ENCODE measurements around the gene LETMD1.
A peak's percentile ranks its signal among the peaks of the same experiment; 100 is the strongest.

LETMD1 gene, protein sequence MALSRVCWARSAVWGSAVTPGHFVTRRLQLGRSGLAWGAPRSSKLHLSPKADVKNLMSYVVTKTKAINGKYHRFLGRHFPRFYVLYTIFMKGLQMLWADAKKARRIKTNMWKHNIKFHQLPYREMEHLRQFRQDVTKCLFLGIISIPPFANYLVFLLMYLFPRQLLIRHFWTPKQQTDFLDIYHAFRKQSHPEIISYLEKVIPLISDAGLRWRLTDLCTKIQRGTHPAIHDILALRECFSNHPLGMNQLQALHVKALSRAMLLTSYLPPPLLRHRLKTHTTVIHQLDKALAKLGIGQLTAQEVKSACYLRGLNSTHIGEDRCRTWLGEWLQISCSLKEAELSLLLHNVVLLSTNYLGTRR

DNA sequence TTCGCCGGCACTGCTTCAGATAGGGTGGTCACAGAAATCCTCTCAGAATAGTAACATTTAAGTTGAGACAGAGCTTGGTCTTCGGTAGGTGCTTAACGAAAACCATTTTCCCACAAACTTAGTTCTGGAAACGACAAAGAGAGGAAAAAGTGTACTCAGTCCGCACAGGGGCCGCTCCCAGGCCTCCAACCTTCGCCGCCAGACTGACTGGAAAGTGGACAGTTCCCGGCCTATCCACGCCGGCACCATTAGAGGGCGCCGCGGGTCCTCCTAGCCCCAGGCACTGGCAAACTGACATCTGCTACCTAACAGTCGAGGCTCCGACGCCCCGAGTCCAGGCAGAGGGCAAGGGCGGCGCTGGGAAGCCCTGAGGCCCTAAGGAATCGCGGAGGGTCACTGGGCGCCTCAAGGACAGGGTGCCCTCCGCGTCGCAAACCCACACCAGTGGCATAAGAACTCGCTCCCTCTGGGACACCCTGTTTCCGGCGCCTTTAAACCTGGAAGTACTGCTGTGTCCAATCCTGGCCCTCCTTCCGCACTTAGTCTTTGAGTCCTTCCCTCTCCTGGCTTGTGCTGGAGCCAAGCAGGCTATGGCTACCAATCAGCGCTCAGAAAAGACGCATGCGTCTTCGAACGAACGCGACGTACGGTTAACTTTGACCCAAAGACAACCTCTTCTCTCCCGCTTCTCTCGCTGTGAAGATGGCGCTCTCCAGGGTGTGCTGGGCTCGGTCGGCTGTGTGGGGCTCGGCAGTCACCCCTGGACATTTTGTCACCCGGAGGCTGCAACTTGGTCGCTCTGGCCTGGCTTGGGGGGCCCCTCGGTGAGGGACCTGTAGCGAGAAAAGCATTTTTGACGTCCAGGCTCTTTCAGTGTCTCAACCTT lies at the start of gene LETMD1:
LETMD1 (plus strand) TSS at position 673 of the 886 bp plus-strand sequence; CDS start at position 703, 30 bp downstream.
- Histone ChIP-seq H3K4me1 (ENCODE audit: control insufficient read depth, insufficient read depth, low read length) (peaks cover 3% of the 10 kb centered on the region), H3K9ac (ENCODE audit: low read depth, low read length) (peak within 1 kb of the TSS; percentile 87), H3K4me3 (ENCODE audit: low read depth, low read length) (peak within 1 kb of the TSS; percentile 87), H3K27me3 (ENCODE audit: control insufficient read depth, insufficient read depth, low read length) (no peaks in the 10 kb centered on the region), H3K36me3 (ENCODE audit: control insufficient read depth, insufficient read depth, low read length) (no peaks in the 10 kb centered on the region), H3K9me3 (ENCODE audit: control insufficient read depth, insufficient read depth, low read length) (no peaks in the 10 kb centered on the region)

DNA sequence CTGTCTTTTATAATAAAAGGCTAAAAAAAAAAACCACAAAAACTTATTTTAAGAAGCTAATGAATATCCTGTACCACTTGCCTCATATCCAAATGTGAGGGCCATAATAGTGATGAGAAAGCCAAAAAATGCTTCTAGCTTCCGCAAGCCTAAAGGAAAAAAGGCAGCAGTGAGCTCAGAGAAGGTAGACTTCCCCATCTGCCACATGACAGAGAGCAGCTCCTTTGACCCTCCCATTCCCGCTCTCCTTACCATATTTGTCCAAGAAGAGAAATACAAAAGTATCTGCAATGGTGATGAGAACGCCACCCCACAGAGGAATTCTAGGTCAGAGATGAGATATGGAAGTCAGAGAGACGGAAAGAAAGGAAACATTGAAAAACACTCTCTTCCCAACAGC lies 49.0 kb upstream of the LETMD1 start:
- no peaks in the 10 kb centered on the region for H3K9me3 ChIP-seq (ENCODE audit: control insufficient read depth, insufficient read depth, low read length)
- H3K36me3 ChIP-seq (ENCODE audit: control insufficient read depth, insufficient read depth, low read length), result no peaks in the 10 kb centered on the region
- H3K9ac ChIP-seq (ENCODE audit: low read depth, low read length), result no peak overlapping the region
- no peaks in the 10 kb centered on the region for H3K27me3 ChIP-seq (ENCODE audit: control insufficient read depth, insufficient read depth, low read length)
- no peaks in the 10 kb centered on the region for H3K4me1 ChIP-seq (ENCODE audit: control insufficient read depth, insufficient read depth, low read length)
- H3K4me3 ChIP-seq (ENCODE audit: low read depth, low read length), result no peak overlapping the region

DNA sequence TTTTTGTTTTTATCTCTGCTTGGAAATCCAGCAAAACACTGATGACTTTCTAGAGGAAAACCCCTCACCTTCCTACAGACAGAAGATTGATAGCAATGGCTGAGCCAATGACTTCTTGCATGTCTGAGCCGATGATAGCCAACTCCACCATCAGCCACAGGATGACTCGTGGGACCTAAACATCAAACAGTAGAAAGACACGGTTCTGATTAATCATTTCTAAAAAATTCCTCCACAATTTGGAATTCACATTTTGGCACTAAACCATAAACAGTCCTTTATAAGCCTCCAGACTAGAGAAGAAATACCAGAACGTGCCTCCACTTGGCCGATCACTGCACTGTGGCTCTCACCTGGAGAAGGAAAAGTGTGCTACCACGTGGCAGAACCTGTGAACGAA lies 47.9 kb upstream of the LETMD1 start:
- Histone ChIP-seq H3K27me3 (ENCODE audit: control insufficient read depth, insufficient read depth, low read length) (no peaks in the 10 kb centered on the region), H3K9me3 (ENCODE audit: control insufficient read depth, insufficient read depth, low read length) (no peaks in the 10 kb centered on the region), H3K4me3 (ENCODE audit: low read depth, low read length) (no peak overlapping the region), H3K9ac (ENCODE audit: low read depth, low read length) (no peak overlapping the region), H3K36me3 (ENCODE audit: control insufficient read depth, insufficient read depth, low read length) (no peaks in the 10 kb centered on the region), H3K4me1 (ENCODE audit: control insufficient read depth, insufficient read depth, low read length) (no peaks in the 10 kb centered on the region)

DNA sequence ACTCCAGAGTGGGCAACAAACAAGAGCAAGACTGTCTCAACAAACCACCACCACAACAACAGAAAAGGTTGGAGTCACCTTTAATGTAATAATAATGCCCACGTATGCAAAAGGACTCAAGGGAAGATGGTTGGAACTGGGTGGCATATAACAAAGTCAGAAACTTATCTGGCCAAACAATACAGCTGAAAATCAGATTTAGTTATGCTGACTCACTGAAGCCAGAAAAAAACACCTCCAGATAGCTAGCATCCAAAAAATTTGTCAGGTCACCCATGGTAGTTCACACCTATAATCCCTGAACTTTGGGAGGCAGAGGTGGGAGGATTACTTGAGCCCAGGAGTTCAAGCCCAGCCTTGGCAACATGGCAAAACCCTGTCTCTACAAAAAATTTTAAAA lies 46.3 kb upstream of the LETMD1 start:
- H3K36me3 ChIP-seq (ENCODE audit: control insufficient read depth, insufficient read depth, low read length), result no peaks in the 10 kb centered on the region
- H3K9me3 ChIP-seq (ENCODE audit: control insufficient read depth, insufficient read depth, low read length), result no peaks in the 10 kb centered on the region
- no peaks in the 10 kb centered on the region for H3K4me1 ChIP-seq (ENCODE audit: control insufficient read depth, insufficient read depth, low read length)
- H3K4me3 ChIP-seq (ENCODE audit: low read depth, low read length), result no peak overlapping the region
- no peak overlapping the region for H3K9ac ChIP-seq (ENCODE audit: low read depth, low read length)
- H3K27me3 ChIP-seq (ENCODE audit: control insufficient read depth, insufficient read depth, low read length), result no peaks in the 10 kb centered on the region

DNA sequence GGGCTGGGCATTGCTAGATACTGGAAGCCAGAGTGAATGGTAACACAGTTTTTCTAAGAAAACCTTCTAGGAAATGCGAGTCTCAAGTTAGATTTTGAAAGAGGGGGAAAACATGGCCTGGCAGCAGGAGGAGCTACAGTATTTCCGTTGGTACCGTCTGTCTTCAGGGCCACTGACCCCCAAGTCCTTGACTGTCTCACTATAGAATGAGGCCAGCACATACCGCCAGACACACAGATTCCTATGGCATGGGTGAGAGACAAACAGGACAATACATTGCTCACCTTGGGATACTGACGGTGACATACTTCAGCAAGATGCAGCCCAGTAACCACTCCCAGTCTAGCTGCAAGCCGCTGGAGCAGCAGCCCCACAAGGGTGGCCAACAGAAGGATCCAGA lies 43.6 kb upstream of the LETMD1 start:
- no peaks in the 10 kb centered on the region for H3K9me3 ChIP-seq (ENCODE audit: control insufficient read depth, insufficient read depth, low read length)

DNA sequence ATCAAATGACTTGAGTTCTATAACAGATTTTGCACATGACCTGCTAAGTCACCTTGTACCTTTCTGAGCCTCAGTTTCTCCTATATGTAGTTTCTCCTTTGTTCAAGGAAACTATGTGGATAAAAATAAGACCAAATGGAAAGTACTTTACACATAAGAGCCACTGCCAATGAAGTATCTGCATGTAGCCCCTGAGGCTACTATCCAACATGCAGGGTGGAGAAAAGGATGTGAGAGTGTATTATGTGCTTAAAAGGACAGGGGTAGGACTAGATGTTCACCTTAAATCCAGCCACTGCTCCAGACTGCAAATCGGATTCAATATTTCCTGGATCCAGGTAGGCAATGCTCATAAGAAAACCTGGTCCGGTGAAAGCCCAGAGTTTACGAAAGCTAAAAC lies 43.1 kb upstream of the LETMD1 start:
- Histone ChIP-seq H3K4me3 (ENCODE audit: low read depth, low read length) (no peak overlapping the region), H3K9ac (ENCODE audit: low read depth, low read length) (no peak overlapping the region), H3K4me1 (ENCODE audit: control insufficient read depth, insufficient read depth, low read length) (peaks cover 3% of the 10 kb centered on the region), H3K36me3 (ENCODE audit: control insufficient read depth, insufficient read depth, low read length) (peaks cover 3% of the 10 kb centered on the region), H3K9me3 (ENCODE audit: control insufficient read depth, insufficient read depth, low read length) (no peaks in the 10 kb centered on the region), H3K27me3 (ENCODE audit: control insufficient read depth, insufficient read depth, low read length) (no peaks in the 10 kb centered on the region)

More for the DNA sequence above, 43.6 kb upstream of the LETMD1 start:
- H3K4me3 ChIP-seq (ENCODE audit: low read depth, low read length), result no peak overlapping the region
- no peaks in the 10 kb centered on the region for H3K27me3 ChIP-seq (ENCODE audit: control insufficient read depth, insufficient read depth, low read length)
- H3K9ac ChIP-seq (ENCODE audit: low read depth, low read length), result no peak overlapping the region
- H3K36me3 ChIP-seq (ENCODE audit: control insufficient read depth, insufficient read depth, low read length), result peaks cover 3% of the 10 kb centered on the region
- peaks cover 3% of the 10 kb centered on the region for H3K4me1 ChIP-seq (ENCODE audit: control insufficient read depth, insufficient read depth, low read length)

DNA sequence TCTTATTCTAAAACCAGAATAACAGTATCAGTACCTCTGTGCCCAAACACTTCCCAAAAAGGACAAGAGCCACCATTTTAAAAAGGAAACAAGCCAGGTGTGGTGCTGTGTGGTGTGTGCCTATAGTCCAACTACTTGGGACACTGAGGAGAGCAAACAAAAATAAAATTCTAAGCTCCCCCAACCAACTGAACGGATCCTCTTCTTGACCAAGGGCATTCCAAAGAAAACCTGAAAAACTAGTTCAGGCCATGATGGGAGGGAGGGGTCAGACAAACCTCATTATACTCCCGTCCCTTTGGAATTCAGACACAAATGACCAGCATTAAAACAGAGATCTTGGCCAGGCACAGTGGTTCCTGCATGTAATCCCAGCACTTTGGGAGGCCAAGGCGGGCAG lies 42.5 kb upstream of the LETMD1 start:
- no peaks in the 10 kb centered on the region for H3K9me3 ChIP-seq (ENCODE audit: control insufficient read depth, insufficient read depth, low read length)
- H3K9ac ChIP-seq (ENCODE audit: low read depth, low read length), result no peak overlapping the region
- peaks cover 3% of the 10 kb centered on the region for H3K4me1 ChIP-seq (ENCODE audit: control insufficient read depth, insufficient read depth, low read length)
- H3K36me3 ChIP-seq (ENCODE audit: control insufficient read depth, insufficient read depth, low read length), result peaks cover 3% of the 10 kb centered on the region
- H3K4me3 ChIP-seq (ENCODE audit: low read depth, low read length), result no peak overlapping the region
- H3K27me3 ChIP-seq (ENCODE audit: control insufficient read depth, insufficient read depth, low read length), result no peaks in the 10 kb centered on the region

DNA sequence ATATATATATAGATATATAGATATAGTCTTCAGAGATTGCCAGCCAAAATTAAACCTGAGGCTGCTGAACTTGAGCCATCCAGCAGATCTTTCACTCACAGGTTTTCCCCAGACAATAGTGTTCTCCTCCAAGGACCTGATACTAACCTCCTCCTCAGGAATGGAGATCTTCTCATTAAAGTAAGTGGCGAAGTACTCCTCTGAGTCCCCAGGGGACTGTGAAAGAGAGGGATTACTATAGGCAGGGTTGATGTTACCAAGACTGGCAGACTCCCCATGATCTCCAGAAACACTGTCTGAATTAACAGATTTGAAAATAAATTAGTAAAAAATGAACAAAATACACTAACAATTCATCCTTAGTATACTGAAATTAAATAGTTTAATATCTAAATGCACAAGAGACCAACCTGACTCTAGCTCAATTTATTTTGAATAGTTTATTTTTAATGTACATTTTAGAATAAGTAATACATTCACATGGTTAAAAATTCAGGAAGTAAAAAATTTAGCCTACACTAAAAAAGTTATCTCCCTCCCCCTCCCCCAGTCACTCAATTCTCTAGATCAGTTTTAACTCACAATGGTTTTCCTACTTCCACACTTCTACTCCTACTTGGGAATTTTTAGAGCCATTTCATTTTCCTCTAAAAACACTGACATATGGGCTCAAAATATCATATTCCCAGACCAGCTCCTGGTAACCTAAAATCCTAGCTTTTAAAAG lies 39.6 kb upstream of the LETMD1 start:
- H3K36me3 ChIP-seq (ENCODE audit: control insufficient read depth, insufficient read depth, low read length), result peaks cover 3% of the 10 kb centered on the region
- no peak overlapping the region for H3K9ac ChIP-seq (ENCODE audit: low read depth, low read length)
- no peaks in the 10 kb centered on the region for H3K9me3 ChIP-seq (ENCODE audit: control insufficient read depth, insufficient read depth, low read length)
- H3K4me3 ChIP-seq (ENCODE audit: low read depth, low read length), result no peak overlapping the region
- H3K4me1 ChIP-seq (ENCODE audit: control insufficient read depth, insufficient read depth, low read length), result peaks cover 6% of the 10 kb centered on the region
- H3K27me3 ChIP-seq (ENCODE audit: control insufficient read depth, insufficient read depth, low read length), result no peaks in the 10 kb centered on the region

DNA sequence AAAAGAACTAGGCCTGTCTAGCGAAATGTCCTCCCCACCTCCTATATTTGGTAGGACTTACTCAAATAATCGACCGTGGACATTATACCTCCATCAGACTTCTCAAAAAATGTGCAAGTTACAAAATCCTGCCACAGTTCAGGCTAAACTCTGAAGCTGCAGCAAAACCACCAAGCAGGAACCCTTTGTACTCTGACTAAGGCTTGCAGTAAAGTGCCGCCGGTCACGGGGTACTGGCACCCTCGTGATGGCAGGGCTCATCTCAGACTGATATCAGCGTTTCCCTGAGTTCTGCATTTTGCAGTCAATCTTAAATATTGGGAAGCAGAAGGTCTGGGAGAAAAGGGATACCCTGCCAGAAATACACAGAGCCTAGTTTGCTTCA lies 39.1 kb upstream of the LETMD1 start:
- peaks cover 6% of the 10 kb centered on the region for H3K4me1 ChIP-seq (ENCODE audit: control insufficient read depth, insufficient read depth, low read length)
- H3K9me3 ChIP-seq (ENCODE audit: control insufficient read depth, insufficient read depth, low read length), result no peaks in the 10 kb centered on the region
- H3K36me3 ChIP-seq (ENCODE audit: control insufficient read depth, insufficient read depth, low read length), result peaks cover 3% of the 10 kb centered on the region
- no peak overlapping the region for H3K4me3 ChIP-seq (ENCODE audit: low read depth, low read length)
- H3K9ac ChIP-seq (ENCODE audit: low read depth, low read length), result no peak overlapping the region
- no peaks in the 10 kb centered on the region for H3K27me3 ChIP-seq (ENCODE audit: control insufficient read depth, insufficient read depth, low read length)

DNA sequence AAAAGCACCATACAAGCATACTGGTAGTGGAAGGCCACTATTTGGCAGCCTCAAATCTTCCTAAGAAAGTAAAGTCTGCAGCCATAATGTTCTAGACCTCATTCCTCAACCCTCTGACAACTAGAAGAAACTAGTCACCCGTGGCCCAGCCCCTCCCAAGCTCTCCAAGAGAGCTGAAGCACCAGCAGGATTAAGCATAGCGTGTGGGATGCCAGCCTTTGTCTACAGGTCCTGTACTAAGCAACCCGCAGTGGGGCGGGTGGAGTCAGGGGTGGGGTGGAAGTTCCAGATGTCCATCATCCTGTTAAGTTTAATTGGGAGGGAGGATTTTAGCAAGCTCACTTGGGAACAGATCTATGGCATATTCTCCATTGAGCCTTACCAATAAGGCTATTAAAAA lies 36.2 kb upstream of the LETMD1 start:
- Histone ChIP-seq H3K4me1 (ENCODE audit: control insufficient read depth, insufficient read depth, low read length) (peaks cover 6% of the 10 kb centered on the region), H3K36me3 (ENCODE audit: control insufficient read depth, insufficient read depth, low read length) (peaks cover 3% of the 10 kb centered on the region), H3K9me3 (ENCODE audit: control insufficient read depth, insufficient read depth, low read length) (no peaks in the 10 kb centered on the region), H3K27me3 (ENCODE audit: control insufficient read depth, insufficient read depth, low read length) (no peaks in the 10 kb centered on the region), H3K4me3 (ENCODE audit: low read depth, low read length) (no peak overlapping the region), H3K9ac (ENCODE audit: low read depth, low read length) (no peak overlapping the region)

DNA sequence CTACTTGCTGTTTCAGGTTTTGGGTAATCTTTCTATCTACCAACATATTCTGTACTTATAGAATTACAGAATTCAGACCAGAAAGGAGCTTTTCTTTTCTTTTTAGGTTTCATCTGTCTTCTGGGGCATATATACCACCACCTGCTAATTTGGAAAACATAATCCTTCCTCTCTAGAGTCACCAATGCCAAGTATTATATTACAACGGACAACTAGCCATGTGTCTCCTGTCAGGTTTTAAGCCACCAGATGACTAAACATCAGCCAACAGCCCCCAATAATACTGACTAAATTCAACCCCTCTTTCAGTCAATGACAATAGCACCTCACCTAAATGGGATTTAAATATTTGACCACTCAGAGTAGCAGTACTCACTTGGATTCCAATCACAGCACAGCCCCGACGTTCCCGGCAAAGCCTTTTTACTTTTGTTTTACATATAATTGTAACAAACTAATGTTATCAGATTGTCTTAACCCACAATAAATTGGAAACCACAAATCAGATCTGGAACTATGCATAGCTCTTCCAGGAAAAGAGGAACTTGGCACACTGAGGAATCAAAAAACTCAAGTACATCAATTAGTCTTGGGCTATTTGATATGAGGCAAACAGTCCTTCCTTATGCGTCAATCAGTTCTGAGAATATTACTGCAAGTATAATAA lies 35.4 kb upstream of the LETMD1 start:
- Histone ChIP-seq H3K9me3 (ENCODE audit: control insufficient read depth, insufficient read depth, low read length) (no peaks in the 10 kb centered on the region), H3K9ac (ENCODE audit: low read depth, low read length) (no peak overlapping the region), H3K27me3 (ENCODE audit: control insufficient read depth, insufficient read depth, low read length) (no peaks in the 10 kb centered on the region), H3K4me3 (ENCODE audit: low read depth, low read length) (no peak overlapping the region), H3K36me3 (ENCODE audit: control insufficient read depth, insufficient read depth, low read length) (peaks cover 3% of the 10 kb centered on the region), H3K4me1 (ENCODE audit: control insufficient read depth, insufficient read depth, low read length) (peaks cover 6% of the 10 kb centered on the region)

Measured in iPS-15b (cell line).